RWPE2 (cell line): Measurements from ENCODE around the gene TMEM107.

Experiments used
- ATAC-seq: fragments of 200-7000 bp; cut with Tn5 transposase; 3 replicates; pipeline ENCODE4 v1.9.1; 2021; ENCODE audit warnings: low read depth
- DNase-seq: peaks from one replicate; pipeline ENCODE4 v3.0.0-alpha.2; 2020; ENCODE audit warnings: low spot score
- H3K27ac ChIP-seq: fragments of 450-650 bp; 2 replicates; pipeline ENCODE4 v1.5.1; 2017; ENCODE audit warnings: mild to moderate bottlenecking; ENCODE audit not compliant: poor library complexity, severe bottlenecking
- H3K27me3 ChIP-seq: fragments of 250-450 bp; sonication (Bioruptor Pico); 2 replicates; pipeline ENCODE4 v1.5.1; 2021; ENCODE audit warnings: mild to moderate bottlenecking, moderate library complexity; ENCODE audit not compliant: insufficient read depth, poor library complexity, severe bottlenecking
- H3K36me3 ChIP-seq: fragments of 250-450 bp; sonication (Bioruptor Pico); 2 replicates; pipeline ENCODE4 v1.5.1; 2020; ENCODE audit warnings: low read depth, mild to moderate bottlenecking, moderate library complexity
- H3K4me1 ChIP-seq: fragments of 250-450 bp; sonication (Bioruptor Pico); 2 replicates; pipeline ENCODE4 v1.5.1; 2021; ENCODE audit warnings: mild to moderate bottlenecking, moderate library complexity; ENCODE audit not compliant: insufficient read depth, poor library complexity, severe bottlenecking
- H3K4me3 ChIP-seq: fragments of 250-450 bp; sonication (Bioruptor Pico); 2 replicates; pipeline ENCODE4 v1.5.1; 2021; ENCODE audit warnings: mild to moderate bottlenecking, moderate library complexity; ENCODE audit not compliant: severe bottlenecking
- H3K9me3 ChIP-seq: fragments of 250-450 bp; sonication (Bioruptor Pico); 2 replicates; pipeline ENCODE4 v1.5.1; 2021; ENCODE audit warnings: mild to moderate bottlenecking, moderate library complexity; ENCODE audit not compliant: severe bottlenecking
- TF ChIP-seq, protein P1 (sequence below): fragments of 450-650 bp; IDR thresholded peaks from one replicate; pipeline ENCODE4 v1.5.1; 2017; ENCODE audit warnings: mild to moderate bottlenecking, moderate library complexity; ENCODE audit not compliant: poor library complexity, severe bottlenecking

Gene TMEM107

DNA sequence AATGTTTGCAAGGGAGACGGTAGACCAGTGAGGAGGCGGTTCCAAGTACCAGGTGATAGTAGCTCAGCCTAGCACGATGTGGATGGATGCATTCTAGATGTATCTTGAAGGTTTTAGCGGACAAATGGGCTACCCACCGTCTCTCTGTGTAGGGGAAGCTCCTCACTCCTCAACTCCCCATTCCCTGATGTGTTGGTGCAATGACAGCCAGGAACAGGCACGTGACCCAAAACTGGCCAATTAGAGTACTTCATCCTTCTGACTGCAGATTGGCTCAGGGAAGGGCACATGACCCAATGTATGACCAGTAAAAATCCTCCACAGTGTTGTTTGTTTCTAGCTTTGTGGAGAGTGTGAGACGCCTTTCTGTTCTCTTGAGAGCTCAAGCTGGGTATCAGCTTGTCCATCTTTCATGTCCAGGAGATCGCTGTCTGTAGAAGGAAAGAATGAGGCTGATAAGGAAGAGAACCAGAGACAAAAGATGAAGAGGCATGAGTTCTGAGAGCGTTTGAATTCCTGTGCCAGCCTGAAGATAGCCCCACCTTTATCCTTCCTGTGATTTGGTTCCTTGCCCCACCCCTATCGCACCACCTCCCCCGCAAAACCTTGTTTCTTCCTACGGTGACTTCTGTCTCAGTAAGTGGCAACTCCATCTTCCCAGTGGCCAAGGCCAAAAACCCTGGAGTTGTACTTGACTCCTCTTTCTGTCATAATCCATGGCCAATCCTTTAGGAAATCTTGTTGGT is 16.1 kb upstream of the TMEM107 start:
- no peaks in the 10 kb centered on the region for H3K36me3 ChIP-seq
- peak; percentile 59 for ATAC-seq
- TF ChIP-seq, protein P1, sequence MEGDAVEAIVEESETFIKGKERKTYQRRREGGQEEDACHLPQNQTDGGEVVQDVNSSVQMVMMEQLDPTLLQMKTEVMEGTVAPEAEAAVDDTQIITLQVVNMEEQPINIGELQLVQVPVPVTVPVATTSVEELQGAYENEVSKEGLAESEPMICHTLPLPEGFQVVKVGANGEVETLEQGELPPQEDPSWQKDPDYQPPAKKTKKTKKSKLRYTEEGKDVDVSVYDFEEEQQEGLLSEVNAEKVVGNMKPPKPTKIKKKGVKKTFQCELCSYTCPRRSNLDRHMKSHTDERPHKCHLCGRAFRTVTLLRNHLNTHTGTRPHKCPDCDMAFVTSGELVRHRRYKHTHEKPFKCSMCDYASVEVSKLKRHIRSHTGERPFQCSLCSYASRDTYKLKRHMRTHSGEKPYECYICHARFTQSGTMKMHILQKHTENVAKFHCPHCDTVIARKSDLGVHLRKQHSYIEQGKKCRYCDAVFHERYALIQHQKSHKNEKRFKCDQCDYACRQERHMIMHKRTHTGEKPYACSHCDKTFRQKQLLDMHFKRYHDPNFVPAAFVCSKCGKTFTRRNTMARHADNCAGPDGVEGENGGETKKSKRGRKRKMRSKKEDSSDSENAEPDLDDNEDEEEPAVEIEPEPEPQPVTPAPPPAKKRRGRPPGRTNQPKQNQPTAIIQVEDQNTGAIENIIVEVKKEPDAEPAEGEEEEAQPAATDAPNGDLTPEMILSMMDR: no peak
- peak overlapping the region; percentile 42 for H3K27ac ChIP-seq
- H3K9me3 ChIP-seq: no peaks in the 10 kb centered on the region
- H3K27me3 ChIP-seq: no peaks in the 10 kb centered on the region
- H3K4me3 ChIP-seq: peak overlapping the region; percentile 26
- peak; percentile 83 for DNase-seq
- peaks cover 9% of the 10 kb centered on the region for H3K4me1 ChIP-seq

DNA sequence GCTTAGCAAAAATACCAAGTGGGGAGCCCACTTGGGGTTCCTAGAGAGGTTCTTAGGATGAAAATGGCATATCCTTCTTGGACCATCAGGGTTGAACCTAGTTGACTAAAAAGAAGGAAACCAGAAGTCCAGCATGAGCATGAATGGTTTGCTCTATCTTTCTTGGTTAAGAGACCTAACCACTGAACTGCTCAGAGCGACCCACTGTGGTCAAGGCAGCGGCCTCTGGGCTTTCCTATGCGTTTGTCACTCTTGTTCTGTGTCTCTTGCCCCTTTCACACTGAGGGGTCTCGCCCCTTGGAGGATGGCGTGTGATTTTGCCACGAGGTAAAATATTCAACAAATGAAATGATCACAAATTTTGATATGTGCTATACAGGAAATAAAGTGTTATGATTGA is 14.3 kb upstream of the TMEM107 start:
- H3K9me3 ChIP-seq: no peaks in the 10 kb centered on the region
- DNase-seq (no peak), ATAC-seq (no peak)
- H3K4me1 ChIP-seq: peaks cover 9% of the 10 kb centered on the region
- H3K27me3 ChIP-seq: no peaks in the 10 kb centered on the region
- H3K4me3 ChIP-seq: peak overlapping the region; percentile 55
- peak overlapping the region; percentile 69 for H3K27ac ChIP-seq
- TF ChIP-seq, protein P1: no peak
- H3K36me3 ChIP-seq: no peaks in the 10 kb centered on the region

DNA sequence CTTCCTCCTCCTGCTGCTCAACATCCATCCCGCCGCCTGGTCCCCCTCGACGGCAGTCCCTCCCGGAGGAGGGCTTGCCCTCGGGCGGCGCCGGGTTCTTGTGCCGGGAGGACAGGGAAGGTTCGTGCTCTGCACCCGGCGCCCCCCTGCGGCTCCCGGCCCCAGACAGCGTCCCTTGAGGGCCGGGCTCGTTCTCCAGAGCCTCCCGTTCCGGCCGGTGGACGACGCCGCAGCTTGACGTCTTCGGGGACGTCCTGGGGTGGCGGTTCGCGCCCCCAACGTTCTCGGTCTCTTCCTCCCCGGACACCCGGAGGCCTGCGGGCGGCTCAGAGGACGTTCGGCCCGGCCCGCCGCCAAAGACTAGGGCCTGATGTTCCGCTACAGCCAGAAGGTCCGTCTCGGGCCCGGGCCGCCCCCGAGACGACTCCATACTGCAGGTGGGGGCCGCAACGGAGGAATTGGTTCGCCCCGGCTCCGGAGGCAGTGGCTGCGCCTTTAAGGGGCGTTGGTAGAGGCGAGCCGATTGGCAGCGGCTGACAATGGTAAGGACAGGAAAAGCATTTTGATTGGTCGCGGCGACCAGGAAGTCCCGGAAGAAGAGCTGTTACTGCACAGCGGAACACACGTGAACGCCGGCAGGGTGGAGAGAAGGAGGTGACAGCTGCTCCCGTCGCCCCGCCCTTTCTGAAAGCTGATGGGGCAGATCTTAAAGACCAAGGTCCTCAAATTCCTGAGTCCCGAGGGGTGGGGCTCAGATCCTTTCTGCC is 13.7 kb upstream of the TMEM107 start, which contains the start of gene BORCS6:
BORCS6 (minus strand) TSS at position 470 of the 767 bp plus-strand sequence; CDS start at position 430, 40 bp downstream.
- peaks cover 9% of the 10 kb centered on the region for H3K4me1 ChIP-seq
- DNase-seq (peak; percentile 99), ATAC-seq (peak; percentile 66)
- H3K27ac ChIP-seq: peak within 1 kb of the TSS; percentile 69
- TF ChIP-seq, protein P1: peak; percentile 18
- no peaks in the 10 kb centered on the region for H3K27me3 ChIP-seq
- no peaks in the 10 kb centered on the region for H3K36me3 ChIP-seq
- no peaks in the 10 kb centered on the region for H3K9me3 ChIP-seq
- H3K4me3 ChIP-seq: peak within 1 kb of the TSS; percentile 55

DNA sequence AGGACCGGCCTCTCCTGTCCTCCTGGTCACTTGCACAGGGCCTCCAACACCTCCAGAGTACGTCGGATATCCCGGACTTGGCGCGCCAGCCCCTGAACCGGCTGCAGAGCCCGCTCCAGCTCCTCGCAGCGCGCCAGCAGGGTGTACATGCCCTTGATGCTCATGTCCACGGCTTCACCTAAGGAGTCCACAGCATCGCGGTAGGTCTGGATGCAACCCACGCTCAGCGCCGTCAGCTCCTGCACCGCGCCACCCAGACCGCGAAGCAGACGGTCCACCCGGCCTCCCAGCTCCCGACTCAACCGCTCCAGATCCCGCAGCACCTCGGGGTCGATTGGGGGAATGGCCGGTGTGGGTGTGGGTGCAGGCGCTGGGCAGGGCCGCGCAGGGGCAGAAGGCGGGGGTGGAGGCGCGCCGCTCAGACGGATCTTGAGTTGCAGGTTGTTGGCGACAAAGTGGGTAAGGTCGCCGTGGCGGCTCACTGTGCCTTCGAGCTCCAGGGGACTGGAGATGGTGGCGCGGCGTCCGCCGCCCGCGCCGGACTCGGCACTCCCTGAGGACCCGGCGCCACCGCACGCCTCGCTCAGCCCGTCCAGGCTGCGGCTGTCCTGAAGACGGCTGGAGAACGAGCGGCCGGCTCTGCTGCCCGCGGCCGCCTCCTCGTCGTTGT is 13.0 kb upstream of the TMEM107 start:
- no peak for ATAC-seq
- H3K9me3 ChIP-seq: no peaks in the 10 kb centered on the region
- peak overlapping the region; percentile 69 for H3K27ac ChIP-seq
- H3K36me3 ChIP-seq: no peaks in the 10 kb centered on the region
- peaks cover 9% of the 10 kb centered on the region for H3K4me1 ChIP-seq
- DNase-seq: no peak
- H3K27me3 ChIP-seq: no peaks in the 10 kb centered on the region
- TF ChIP-seq, protein P1: no peak
- peak overlapping the region; percentile 55 for H3K4me3 ChIP-seq
